ENCODE measurements around the gene GALNT7.

DNA sequence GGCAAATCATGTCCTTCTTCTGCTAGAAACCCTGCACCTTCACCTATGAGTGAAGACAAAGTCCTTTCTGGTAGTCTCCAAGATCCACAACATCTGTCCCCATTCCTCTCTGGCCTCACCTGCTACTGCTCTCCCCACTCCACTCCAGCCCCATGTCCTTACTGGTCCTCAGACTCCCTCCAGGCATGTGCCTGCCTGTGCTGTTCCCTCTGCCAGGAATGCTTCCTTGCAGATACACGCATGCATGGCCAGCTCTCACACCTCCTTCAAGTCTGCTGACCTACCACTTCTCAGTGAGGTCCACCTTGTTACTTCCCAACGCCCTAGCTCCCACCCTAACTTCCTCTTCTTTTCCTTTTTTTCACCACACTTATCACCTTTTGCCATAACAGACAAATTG is 147.4 kb downstream of the GALNT7 start:
- TF ChIP-seq, protein P1, sequence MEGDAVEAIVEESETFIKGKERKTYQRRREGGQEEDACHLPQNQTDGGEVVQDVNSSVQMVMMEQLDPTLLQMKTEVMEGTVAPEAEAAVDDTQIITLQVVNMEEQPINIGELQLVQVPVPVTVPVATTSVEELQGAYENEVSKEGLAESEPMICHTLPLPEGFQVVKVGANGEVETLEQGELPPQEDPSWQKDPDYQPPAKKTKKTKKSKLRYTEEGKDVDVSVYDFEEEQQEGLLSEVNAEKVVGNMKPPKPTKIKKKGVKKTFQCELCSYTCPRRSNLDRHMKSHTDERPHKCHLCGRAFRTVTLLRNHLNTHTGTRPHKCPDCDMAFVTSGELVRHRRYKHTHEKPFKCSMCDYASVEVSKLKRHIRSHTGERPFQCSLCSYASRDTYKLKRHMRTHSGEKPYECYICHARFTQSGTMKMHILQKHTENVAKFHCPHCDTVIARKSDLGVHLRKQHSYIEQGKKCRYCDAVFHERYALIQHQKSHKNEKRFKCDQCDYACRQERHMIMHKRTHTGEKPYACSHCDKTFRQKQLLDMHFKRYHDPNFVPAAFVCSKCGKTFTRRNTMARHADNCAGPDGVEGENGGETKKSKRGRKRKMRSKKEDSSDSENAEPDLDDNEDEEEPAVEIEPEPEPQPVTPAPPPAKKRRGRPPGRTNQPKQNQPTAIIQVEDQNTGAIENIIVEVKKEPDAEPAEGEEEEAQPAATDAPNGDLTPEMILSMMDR (IDR thresholded peaks at IDR 0.05; ENCODE audit: extremely low read depth in 1 of 2, insufficient read depth in 1 of 2, low read depth in 1 of 2, low read length in 2 of 2): no peak
- TF ChIP-seq EZH2 (IDR thresholded peaks at IDR 0.05; ENCODE audit: borderline replicate concordance, low read depth, low read length, severe bottlenecking): no peak
- TF ChIP-seq, protein P2, sequence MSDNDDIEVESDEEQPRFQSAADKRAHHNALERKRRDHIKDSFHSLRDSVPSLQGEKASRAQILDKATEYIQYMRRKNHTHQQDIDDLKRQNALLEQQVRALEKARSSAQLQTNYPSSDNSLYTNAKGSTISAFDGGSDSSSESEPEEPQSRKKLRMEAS (IDR thresholded peaks at IDR 0.05; ENCODE audit: insufficient read depth, insufficient read length): no peak

Measured in endothelial cell of umbilical vein (primary cell).